ENCODE results near the gene CAMK4.
A peak's percentile ranks its signal among the peaks of the same experiment; 100 is the strongest.
"Not testable (repeated sequence)": the region's sequence is repeated elsewhere in the genome, so short reads cannot be mapped to it uniquely, and the experiment has no call there.

The CAMK4 gene

GRCh38 chr5:111301264-111301663, 77.1 kb downstream of the CAMK4 start:
- Histone ChIP-seq H3K36me3 (ENCODE audit: control insufficient read depth, insufficient read depth, low read length) (0 out of 2 replicates have a peak, but pooled peaks cover 3% of the 10 kb centered on the region), H3K27me3 (ENCODE audit: control insufficient read depth, insufficient read depth, low read length) (no peaks in the 10 kb centered on the region), H3K4me1 (ENCODE audit: control insufficient read depth, insufficient read depth, low read length) (no peaks in the 10 kb centered on the region), H3K9me3 (ENCODE audit: control insufficient read depth, insufficient read depth, low read length) (peaks cover 1% of the 10 kb centered on the region; the same call in 1 of the 2 replicates), H3K4me3 (ENCODE audit: low read length) (no peak overlapping the region), H3K27ac (ENCODE audit: low read length) (no peak overlapping the region)
- DNase-seq (ENCODE audit: low read depth, low spot score): no peak
- no CpG with 5 or more reads among the region's 1 CpG for WGBS (ENCODE audit: insufficient coverage, insufficient read length)

GRCh38 chr5:111302043-111302442, 77.9 kb downstream of the CAMK4 start:
- H3K27me3 ChIP-seq (ENCODE audit: control insufficient read depth, insufficient read depth, low read length); H3K4me3 ChIP-seq (ENCODE audit: low read length); H3K36me3 ChIP-seq (ENCODE audit: control insufficient read depth, insufficient read depth, low read length); DNase-seq (ENCODE audit: low read depth, low spot score); H3K27ac ChIP-seq (ENCODE audit: low read length); H3K4me1 ChIP-seq (ENCODE audit: control insufficient read depth, insufficient read depth, low read length); H3K9me3 ChIP-seq (ENCODE audit: control insufficient read depth, insufficient read depth, low read length): not testable (repeated sequence)
- no CpG with 5 or more reads among the region's 15 CpGs for WGBS (ENCODE audit: insufficient coverage, insufficient read length)

GRCh38 chr5:111308951-111309350, 84.8 kb downstream of the CAMK4 start:
- no peak overlapping the region for H3K4me3 ChIP-seq (ENCODE audit: low read length)
- H3K27me3 ChIP-seq (ENCODE audit: control insufficient read depth, insufficient read depth, low read length): no peaks in the 10 kb centered on the region
- peaks cover 4% of the 10 kb centered on the region; the same call in 1 of the 2 replicates for H3K4me1 ChIP-seq (ENCODE audit: control insufficient read depth, insufficient read depth, low read length)
- no peaks in the 10 kb centered on the region for H3K9me3 ChIP-seq (ENCODE audit: control insufficient read depth, insufficient read depth, low read length)
- peak; percentile 13 for DNase-seq (ENCODE audit: low read depth, low spot score)
- WGBS (ENCODE audit: insufficient coverage, insufficient read length): no CpG with 5 or more reads among the region's 4 CpGs
- no peaks in the 10 kb centered on the region for H3K36me3 ChIP-seq (ENCODE audit: control insufficient read depth, insufficient read depth, low read length)
- no peak overlapping the region for H3K27ac ChIP-seq (ENCODE audit: low read length)

GRCh38 chr5:111309384-111309783, 85.2 kb downstream of the CAMK4 start:
- H3K4me1 ChIP-seq (ENCODE audit: control insufficient read depth, insufficient read depth, low read length): peaks cover 4% of the 10 kb centered on the region; the same call in 1 of the 2 replicates
- no peak overlapping the region for H3K27ac ChIP-seq (ENCODE audit: low read length)
- H3K4me3 ChIP-seq (ENCODE audit: low read length): no peak overlapping the region
- no peaks in the 10 kb centered on the region for H3K9me3 ChIP-seq (ENCODE audit: control insufficient read depth, insufficient read depth, low read length)
- no CpG with 5 or more reads among the region's 2 CpGs for WGBS (ENCODE audit: insufficient coverage, insufficient read length)
- no peaks in the 10 kb centered on the region for H3K27me3 ChIP-seq (ENCODE audit: control insufficient read depth, insufficient read depth, low read length)
- H3K36me3 ChIP-seq (ENCODE audit: control insufficient read depth, insufficient read depth, low read length): no peaks in the 10 kb centered on the region
- no peak for DNase-seq (ENCODE audit: low read depth, low spot score)

- no peak overlapping the region for H3K27ac ChIP-seq (ENCODE audit: low read length)
- no peak overlapping the region for H3K4me3 ChIP-seq (ENCODE audit: low read length)
- H3K27me3 ChIP-seq (ENCODE audit: control insufficient read depth, insufficient read depth, low read length): no peaks in the 10 kb centered on the region
- no peaks in the 10 kb centered on the region for H3K36me3 ChIP-seq (ENCODE audit: control insufficient read depth, insufficient read depth, low read length)
- DNase-seq (ENCODE audit: low read depth, low spot score): no peak
- WGBS (ENCODE audit: insufficient coverage, insufficient read length): no CpG with 5 or more reads among the region's 6 CpGs
- H3K9me3 ChIP-seq (ENCODE audit: control insufficient read depth, insufficient read depth, low read length): no peaks in the 10 kb centered on the region
- peaks cover 4% of the 10 kb centered on the region; the same call in 1 of the 2 replicates for H3K4me1 ChIP-seq (ENCODE audit: control insufficient read depth, insufficient read depth, low read length)
Measured at GRCh38 chr5:111310711-111311620, 86.8 kb downstream of the CAMK4 start.

- no CpG with 5 or more reads among the region's 1 CpG for WGBS (ENCODE audit: insufficient coverage, insufficient read length)
- Histone ChIP-seq H3K27me3 (ENCODE audit: control insufficient read depth, insufficient read depth, low read length) (no peaks in the 10 kb centered on the region), H3K4me1 (ENCODE audit: control insufficient read depth, insufficient read depth, low read length) (peaks cover 4% of the 10 kb centered on the region; the same call in 1 of the 2 replicates), H3K9me3 (ENCODE audit: control insufficient read depth, insufficient read depth, low read length) (no peaks in the 10 kb centered on the region), H3K36me3 (ENCODE audit: control insufficient read depth, insufficient read depth, low read length) (no peaks in the 10 kb centered on the region), H3K27ac (ENCODE audit: low read length) (no peak overlapping the region), H3K4me3 (ENCODE audit: low read length) (no peak overlapping the region)
- DNase-seq (ENCODE audit: low read depth, low spot score): no peak
Measured at GRCh38 chr5:111311666-111312065, 87.5 kb downstream of the CAMK4 start.

- Histone ChIP-seq H3K9me3 (ENCODE audit: control insufficient read depth, insufficient read depth, low read length) (no peaks in the 10 kb centered on the region), H3K4me3 (ENCODE audit: low read length) (no peak overlapping the region), H3K36me3 (ENCODE audit: control insufficient read depth, insufficient read depth, low read length) (no peaks in the 10 kb centered on the region), H3K27ac (ENCODE audit: low read length) (no peak overlapping the region), H3K27me3 (ENCODE audit: control insufficient read depth, insufficient read depth, low read length) (no peaks in the 10 kb centered on the region), H3K4me1 (ENCODE audit: control insufficient read depth, insufficient read depth, low read length) (peaks cover 4% of the 10 kb centered on the region; the same call in 1 of the 2 replicates)
- no CpG with 5 or more reads among the region's 2 CpGs for WGBS (ENCODE audit: insufficient coverage, insufficient read length)
- no peak for DNase-seq (ENCODE audit: low read depth, low spot score)
Measured at GRCh38 chr5:111313017-111313724, 89.0 kb downstream of the CAMK4 start.

- Histone ChIP-seq H3K27ac (ENCODE audit: low read length) (no peak overlapping the region), H3K9me3 (ENCODE audit: control insufficient read depth, insufficient read depth, low read length) (no peaks in the 10 kb centered on the region), H3K36me3 (ENCODE audit: control insufficient read depth, insufficient read depth, low read length) (no peaks in the 10 kb centered on the region), H3K4me1 (ENCODE audit: control insufficient read depth, insufficient read depth, low read length) (no peaks in the 10 kb centered on the region), H3K4me3 (ENCODE audit: low read length) (no peak overlapping the region), H3K27me3 (ENCODE audit: control insufficient read depth, insufficient read depth, low read length) (no peaks in the 10 kb centered on the region)
- no peak for DNase-seq (ENCODE audit: low read depth, low spot score)
- WGBS (ENCODE audit: insufficient coverage, insufficient read length): no CpG with 5 or more reads among the region's 1 CpG
Measured at GRCh38 chr5:111320953-111321352, 96.8 kb downstream of the CAMK4 start.

- H3K4me3 ChIP-seq (ENCODE audit: low read length): no peak overlapping the region
- DNase-seq (ENCODE audit: low read depth, low spot score): no peak
- no peaks in the 10 kb centered on the region for H3K4me1 ChIP-seq (ENCODE audit: control insufficient read depth, insufficient read depth, low read length)
- H3K9me3 ChIP-seq (ENCODE audit: control insufficient read depth, insufficient read depth, low read length): no peaks in the 10 kb centered on the region
- H3K36me3 ChIP-seq (ENCODE audit: control insufficient read depth, insufficient read depth, low read length): no peaks in the 10 kb centered on the region
- H3K27me3 ChIP-seq (ENCODE audit: control insufficient read depth, insufficient read depth, low read length): no peaks in the 10 kb centered on the region
- H3K27ac ChIP-seq (ENCODE audit: low read length): no peak overlapping the region
Measured at GRCh38 chr5:111321376-111321775, 97.2 kb downstream of the CAMK4 start.

- no CpG with 5 or more reads among the region's 4 CpGs for WGBS (ENCODE audit: insufficient coverage, insufficient read length)
- DNase-seq (ENCODE audit: low read depth, low spot score): no peak
- Histone ChIP-seq H3K27me3 (ENCODE audit: control insufficient read depth, insufficient read depth, low read length) (no peaks in the 10 kb centered on the region), H3K27ac (ENCODE audit: low read length) (no peak overlapping the region), H3K4me3 (ENCODE audit: low read length) (no peak overlapping the region), H3K9me3 (ENCODE audit: control insufficient read depth, insufficient read depth, low read length) (no peaks in the 10 kb centered on the region), H3K36me3 (ENCODE audit: control insufficient read depth, insufficient read depth, low read length) (no peaks in the 10 kb centered on the region), H3K4me1 (ENCODE audit: control insufficient read depth, insufficient read depth, low read length) (no peaks in the 10 kb centered on the region)
Measured at GRCh38 chr5:111326551-111326950, 102.4 kb downstream of the CAMK4 start.
